ENCODE results near the gene SVOP. TPM values are rescaled to one million over a fixed set of nuclear protein-coding genes. Genes with fewer than 3 reads are reported as not detected.

The SVOP gene
- total RNA-seq, 2 experiments from 2014 or later, result not detected

- intact Hi-C loops (cut with DNase I, micrococcal nuclease), result no loop called here
- Mint-ChIP-seq H3K36me3 (ENCODE audit: low read depth) (no peaks in the 10 kb centered on the region), H3K27ac (no peak overlapping the region), H3K27me3 (peaks cover 11% of the 10 kb centered on the region), H3K4me3 (no peak overlapping the region), H3K9me3 (no peaks in the 10 kb centered on the region), H3K4me1 (ENCODE audit: low read depth) (no peaks in the 10 kb centered on the region)
- H3K27me3 ChIP-seq (ENCODE audit: control insufficient read depth in 1 of 2, insufficient read depth in 2 of 2, low read length in 2 of 2), result no peaks in the 10 kb centered on the region
- H3K4me1 ChIP-seq (ENCODE audit: insufficient read depth, low read length), result no peaks in the 10 kb centered on the region
- no peaks in the 10 kb centered on the region for H3K36me3 ChIP-seq (ENCODE audit: insufficient read depth, low read length)
- TF ChIP-seq, protein P1, sequence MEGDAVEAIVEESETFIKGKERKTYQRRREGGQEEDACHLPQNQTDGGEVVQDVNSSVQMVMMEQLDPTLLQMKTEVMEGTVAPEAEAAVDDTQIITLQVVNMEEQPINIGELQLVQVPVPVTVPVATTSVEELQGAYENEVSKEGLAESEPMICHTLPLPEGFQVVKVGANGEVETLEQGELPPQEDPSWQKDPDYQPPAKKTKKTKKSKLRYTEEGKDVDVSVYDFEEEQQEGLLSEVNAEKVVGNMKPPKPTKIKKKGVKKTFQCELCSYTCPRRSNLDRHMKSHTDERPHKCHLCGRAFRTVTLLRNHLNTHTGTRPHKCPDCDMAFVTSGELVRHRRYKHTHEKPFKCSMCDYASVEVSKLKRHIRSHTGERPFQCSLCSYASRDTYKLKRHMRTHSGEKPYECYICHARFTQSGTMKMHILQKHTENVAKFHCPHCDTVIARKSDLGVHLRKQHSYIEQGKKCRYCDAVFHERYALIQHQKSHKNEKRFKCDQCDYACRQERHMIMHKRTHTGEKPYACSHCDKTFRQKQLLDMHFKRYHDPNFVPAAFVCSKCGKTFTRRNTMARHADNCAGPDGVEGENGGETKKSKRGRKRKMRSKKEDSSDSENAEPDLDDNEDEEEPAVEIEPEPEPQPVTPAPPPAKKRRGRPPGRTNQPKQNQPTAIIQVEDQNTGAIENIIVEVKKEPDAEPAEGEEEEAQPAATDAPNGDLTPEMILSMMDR (IDR thresholded peaks at IDR 0.05), result no peak
- no peak overlapping the region for H3K4me3 ChIP-seq (ENCODE audit: low read length)
- POLR2A ChIA-PET, result no interaction called here
- CTCF ChIA-PET, result no interaction called here
- H3K9me3 ChIP-seq (ENCODE audit: control insufficient read depth in 1 of 2, insufficient read depth in 1 of 2, low read length in 2 of 2), result no peaks in the 10 kb centered on the region
- DNase-seq, result no peak
- no peak overlapping the region for H3K27ac ChIP-seq (ENCODE audit: low read depth in 1 of 2, low read length in 2 of 2)
- no peak for ATAC-seq (ENCODE audit: poor library complexity)
Observed at GRCh38 chr12:108940138-108940537, 80.7 kb downstream of the SVOP start.

DNA sequence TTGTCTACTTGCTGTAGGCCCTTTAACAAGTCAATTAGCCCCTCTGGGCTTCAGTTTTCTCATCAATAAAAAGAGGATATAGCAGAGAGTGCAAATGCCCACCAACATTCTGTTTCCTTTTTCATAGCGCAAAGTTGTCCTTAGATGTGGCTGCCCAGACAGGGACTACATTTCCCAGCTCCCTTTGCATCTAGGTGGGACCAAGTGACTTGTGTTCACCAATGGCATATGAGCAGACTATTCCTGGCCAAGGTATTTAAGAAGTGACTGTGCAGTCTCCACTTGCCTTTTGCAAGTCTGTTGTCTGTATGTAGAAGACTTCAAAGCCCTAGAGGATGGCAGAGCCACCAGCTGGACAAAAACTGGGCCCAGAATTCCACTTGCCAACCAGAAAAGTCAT, 81.3 kb downstream of the SVOP start:
- no peak overlapping the region for H3K27ac ChIP-seq (ENCODE audit: low read depth in 1 of 2, low read length in 2 of 2)
- ChIA-PET CTCF (no interaction called here), POLR2A (no interaction called here)
- Mint-ChIP-seq H3K4me3 (no peak overlapping the region), H3K4me1 (ENCODE audit: low read depth) (no peaks in the 10 kb centered on the region), H3K9me3 (no peaks in the 10 kb centered on the region), H3K27me3 (peaks cover 14% of the 10 kb centered on the region), H3K27ac (no peak overlapping the region), H3K36me3 (ENCODE audit: low read depth) (no peaks in the 10 kb centered on the region)
- peak; percentile 73 for ATAC-seq (ENCODE audit: poor library complexity)
- no peaks in the 10 kb centered on the region for H3K4me1 ChIP-seq (ENCODE audit: insufficient read depth, low read length)
- H3K27me3 ChIP-seq (ENCODE audit: control insufficient read depth in 1 of 2, insufficient read depth in 2 of 2, low read length in 2 of 2), result peaks cover 0 to 2% of the 10 kb centered on the region in 2 experiments
- no peaks in the 10 kb centered on the region for H3K9me3 ChIP-seq (ENCODE audit: control insufficient read depth in 1 of 2, insufficient read depth in 1 of 2, low read length in 2 of 2)
- no peak overlapping the region for H3K4me3 ChIP-seq (ENCODE audit: low read length)
- intact Hi-C loops (cut with DNase I, micrococcal nuclease), result no loop called here
- H3K36me3 ChIP-seq (ENCODE audit: insufficient read depth, low read length), result no peaks in the 10 kb centered on the region
- TF ChIP-seq, protein P1 (IDR thresholded peaks at IDR 0.05), result no peak
- peak in 5 of 14 experiments; percentile 5 to 55 (median 44) for DNase-seq

GRCh38 chr12:108938247-108938924, 82.5 kb downstream of the SVOP start:
- Histone ChIP-seq H3K27ac (ENCODE audit: low read depth in 1 of 2, low read length in 2 of 2) (no peak overlapping the region), H3K9me3 (ENCODE audit: control insufficient read depth in 1 of 2, insufficient read depth in 1 of 2, low read length in 2 of 2) (no peaks in the 10 kb centered on the region), H3K4me1 (ENCODE audit: insufficient read depth, low read length) (no peaks in the 10 kb centered on the region), H3K36me3 (ENCODE audit: insufficient read depth, low read length) (no peaks in the 10 kb centered on the region), H3K4me3 (ENCODE audit: low read length) (no peak overlapping the region), H3K27me3 (ENCODE audit: control insufficient read depth in 1 of 2, insufficient read depth in 2 of 2, low read length in 2 of 2) (peaks cover 0 to 5% of the 10 kb centered on the region in 2 experiments)
- TF ChIP-seq, protein P1 (IDR thresholded peaks at IDR 0.05), result no peak
- ATAC-seq (ENCODE audit: poor library complexity) (no peak), DNase-seq (no peak)
- Mint-ChIP-seq H3K27me3 (peaks cover 14% of the 10 kb centered on the region), H3K4me1 (ENCODE audit: low read depth) (no peaks in the 10 kb centered on the region), H3K36me3 (ENCODE audit: low read depth) (no peaks in the 10 kb centered on the region), H3K9me3 (no peaks in the 10 kb centered on the region), H3K27ac (no peak overlapping the region), H3K4me3 (no peak overlapping the region)
- ChIA-PET POLR2A (no interaction called here), CTCF (no interaction called here)
- intact Hi-C loops (cut with DNase I, micrococcal nuclease), result no loop called here
